HEK293 (cell line): Measurements from ENCODE around the gene ASL.

Experiments used
- SETDB1 ChIP-seq: IDR thresholded peaks from one replicate; pipeline ENCODE4 v1.6.1; 2017; ENCODE audit warnings: mild to moderate bottlenecking, low read length, moderate library complexity, mixed read lengths; ENCODE audit not compliant: insufficient read length
- YY1 ChIP-seq: fragments of 450-650 bp; formaldehyde crosslinking; IDR thresholded peaks from 2 replicates; pipeline ENCODE4 v1.5.1; 2018; ENCODE audit warnings: missing biosample characterization, missing genetic modification characterization
- ZBTB17 ChIP-seq: fragments of 450-650 bp; formaldehyde crosslinking; IDR thresholded peaks from 2 replicates; pipeline ENCODE4 v1.5.1; 2016; ENCODE audit warnings: missing biosample characterization, missing genetic modification characterization
- ZNF660 ChIP-seq: fragments of 450-650 bp; IDR thresholded peaks from 2 replicates; pipeline ENCODE4 v1.5.1; 2018; ENCODE audit warnings: missing biosample characterization, mild to moderate bottlenecking, missing genetic modification characterization
- ZNF777 ChIP-seq: fragments of 450-650 bp; formaldehyde crosslinking; IDR thresholded peaks from 2 replicates; pipeline ENCODE4 v1.5.1; 2017; ENCODE audit warnings: missing biosample characterization, missing genetic modification characterization, borderline replicate concordance
- TF ChIP-seq, protein P1 (sequence below): fragments of 450-650 bp; formaldehyde crosslinking; IDR thresholded peaks from 2 replicates; pipeline ENCODE4 v1.5.1; 2016; ENCODE audit warnings: missing biosample characterization, missing genetic modification characterization
- TF ChIP-seq, protein P2 (sequence below): fragments of 450-650 bp; formaldehyde crosslinking; IDR thresholded peaks from 2 replicates; pipeline ENCODE4 v1.5.1; 2016; ENCODE audit warnings: missing biosample characterization, missing genetic modification characterization
- TF ChIP-seq, protein P3 (sequence below): fragments of 450-650 bp; formaldehyde crosslinking; IDR thresholded peaks from 2 replicates; pipeline ENCODE4 v1.5.1; 2016; ENCODE audit warnings: missing biosample characterization, missing genetic modification characterization
- TF ChIP-seq, protein P4 (sequence below): fragments of 450-650 bp; formaldehyde crosslinking; IDR thresholded peaks from 2 replicates; pipeline ENCODE4 v1.5.1; 2016; ENCODE audit warnings: missing biosample characterization, missing genetic modification characterization

DNA sequence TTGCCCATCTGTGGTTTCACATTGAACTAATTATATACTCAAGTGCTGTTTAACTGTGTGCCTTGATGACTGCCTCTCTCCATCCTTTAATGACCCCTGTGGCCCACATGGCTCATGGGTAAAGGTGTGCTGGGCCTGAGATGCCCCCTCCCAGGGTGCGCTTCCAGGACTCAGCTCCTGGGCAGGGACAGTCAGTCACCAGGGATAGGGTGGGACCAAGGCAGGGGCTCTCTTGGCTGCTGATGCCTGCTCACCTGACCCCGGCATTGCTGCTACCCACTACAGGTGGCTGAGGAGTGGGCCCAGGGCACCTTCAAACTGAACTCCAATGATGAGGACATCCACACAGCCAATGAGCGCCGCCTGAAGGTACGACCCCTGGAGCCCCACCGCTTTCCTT lies 6.5 kb downstream of the ASL start:
- TF ChIP-seq, protein P1, sequence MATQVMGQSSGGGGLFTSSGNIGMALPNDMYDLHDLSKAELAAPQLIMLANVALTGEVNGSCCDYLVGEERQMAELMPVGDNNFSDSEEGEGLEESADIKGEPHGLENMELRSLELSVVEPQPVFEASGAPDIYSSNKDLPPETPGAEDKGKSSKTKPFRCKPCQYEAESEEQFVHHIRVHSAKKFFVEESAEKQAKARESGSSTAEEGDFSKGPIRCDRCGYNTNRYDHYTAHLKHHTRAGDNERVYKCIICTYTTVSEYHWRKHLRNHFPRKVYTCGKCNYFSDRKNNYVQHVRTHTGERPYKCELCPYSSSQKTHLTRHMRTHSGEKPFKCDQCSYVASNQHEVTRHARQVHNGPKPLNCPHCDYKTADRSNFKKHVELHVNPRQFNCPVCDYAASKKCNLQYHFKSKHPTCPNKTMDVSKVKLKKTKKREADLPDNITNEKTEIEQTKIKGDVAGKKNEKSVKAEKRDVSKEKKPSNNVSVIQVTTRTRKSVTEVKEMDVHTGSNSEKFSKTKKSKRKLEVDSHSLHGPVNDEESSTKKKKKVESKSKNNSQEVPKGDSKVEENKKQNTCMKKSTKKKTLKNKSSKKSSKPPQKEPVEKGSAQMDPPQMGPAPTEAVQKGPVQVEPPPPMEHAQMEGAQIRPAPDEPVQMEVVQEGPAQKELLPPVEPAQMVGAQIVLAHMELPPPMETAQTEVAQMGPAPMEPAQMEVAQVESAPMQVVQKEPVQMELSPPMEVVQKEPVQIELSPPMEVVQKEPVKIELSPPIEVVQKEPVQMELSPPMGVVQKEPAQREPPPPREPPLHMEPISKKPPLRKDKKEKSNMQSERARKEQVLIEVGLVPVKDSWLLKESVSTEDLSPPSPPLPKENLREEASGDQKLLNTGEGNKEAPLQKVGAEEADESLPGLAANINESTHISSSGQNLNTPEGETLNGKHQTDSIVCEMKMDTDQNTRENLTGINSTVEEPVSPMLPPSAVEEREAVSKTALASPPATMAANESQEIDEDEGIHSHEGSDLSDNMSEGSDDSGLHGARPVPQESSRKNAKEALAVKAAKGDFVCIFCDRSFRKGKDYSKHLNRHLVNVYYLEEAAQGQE (tag by site-specific recombination): no peak
- TF ChIP-seq, protein P2, sequence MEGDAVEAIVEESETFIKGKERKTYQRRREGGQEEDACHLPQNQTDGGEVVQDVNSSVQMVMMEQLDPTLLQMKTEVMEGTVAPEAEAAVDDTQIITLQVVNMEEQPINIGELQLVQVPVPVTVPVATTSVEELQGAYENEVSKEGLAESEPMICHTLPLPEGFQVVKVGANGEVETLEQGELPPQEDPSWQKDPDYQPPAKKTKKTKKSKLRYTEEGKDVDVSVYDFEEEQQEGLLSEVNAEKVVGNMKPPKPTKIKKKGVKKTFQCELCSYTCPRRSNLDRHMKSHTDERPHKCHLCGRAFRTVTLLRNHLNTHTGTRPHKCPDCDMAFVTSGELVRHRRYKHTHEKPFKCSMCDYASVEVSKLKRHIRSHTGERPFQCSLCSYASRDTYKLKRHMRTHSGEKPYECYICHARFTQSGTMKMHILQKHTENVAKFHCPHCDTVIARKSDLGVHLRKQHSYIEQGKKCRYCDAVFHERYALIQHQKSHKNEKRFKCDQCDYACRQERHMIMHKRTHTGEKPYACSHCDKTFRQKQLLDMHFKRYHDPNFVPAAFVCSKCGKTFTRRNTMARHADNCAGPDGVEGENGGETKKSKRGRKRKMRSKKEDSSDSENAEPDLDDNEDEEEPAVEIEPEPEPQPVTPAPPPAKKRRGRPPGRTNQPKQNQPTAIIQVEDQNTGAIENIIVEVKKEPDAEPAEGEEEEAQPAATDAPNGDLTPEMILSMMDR (tag by site-specific recombination): no peak
- TF ChIP-seq ZNF660 (no peak), YY1 (tag by site-specific recombination) (no peak), SETDB1 (no peak), ZBTB17 (tag by site-specific recombination) (no peak), ZNF777 (tag by site-specific recombination) (no peak)
- TF ChIP-seq, protein P3, sequence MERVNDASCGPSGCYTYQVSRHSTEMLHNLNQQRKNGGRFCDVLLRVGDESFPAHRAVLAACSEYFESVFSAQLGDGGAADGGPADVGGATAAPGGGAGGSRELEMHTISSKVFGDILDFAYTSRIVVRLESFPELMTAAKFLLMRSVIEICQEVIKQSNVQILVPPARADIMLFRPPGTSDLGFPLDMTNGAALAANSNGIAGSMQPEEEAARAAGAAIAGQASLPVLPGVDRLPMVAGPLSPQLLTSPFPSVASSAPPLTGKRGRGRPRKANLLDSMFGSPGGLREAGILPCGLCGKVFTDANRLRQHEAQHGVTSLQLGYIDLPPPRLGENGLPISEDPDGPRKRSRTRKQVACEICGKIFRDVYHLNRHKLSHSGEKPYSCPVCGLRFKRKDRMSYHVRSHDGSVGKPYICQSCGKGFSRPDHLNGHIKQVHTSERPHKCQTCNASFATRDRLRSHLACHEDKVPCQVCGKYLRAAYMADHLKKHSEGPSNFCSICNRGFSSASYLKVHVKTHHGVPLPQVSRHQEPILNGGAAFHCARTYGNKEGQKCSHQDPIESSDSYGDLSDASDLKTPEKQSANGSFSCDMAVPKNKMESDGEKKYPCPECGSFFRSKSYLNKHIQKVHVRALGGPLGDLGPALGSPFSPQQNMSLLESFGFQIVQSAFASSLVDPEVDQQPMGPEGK: no peak
- TF ChIP-seq, protein P4, sequence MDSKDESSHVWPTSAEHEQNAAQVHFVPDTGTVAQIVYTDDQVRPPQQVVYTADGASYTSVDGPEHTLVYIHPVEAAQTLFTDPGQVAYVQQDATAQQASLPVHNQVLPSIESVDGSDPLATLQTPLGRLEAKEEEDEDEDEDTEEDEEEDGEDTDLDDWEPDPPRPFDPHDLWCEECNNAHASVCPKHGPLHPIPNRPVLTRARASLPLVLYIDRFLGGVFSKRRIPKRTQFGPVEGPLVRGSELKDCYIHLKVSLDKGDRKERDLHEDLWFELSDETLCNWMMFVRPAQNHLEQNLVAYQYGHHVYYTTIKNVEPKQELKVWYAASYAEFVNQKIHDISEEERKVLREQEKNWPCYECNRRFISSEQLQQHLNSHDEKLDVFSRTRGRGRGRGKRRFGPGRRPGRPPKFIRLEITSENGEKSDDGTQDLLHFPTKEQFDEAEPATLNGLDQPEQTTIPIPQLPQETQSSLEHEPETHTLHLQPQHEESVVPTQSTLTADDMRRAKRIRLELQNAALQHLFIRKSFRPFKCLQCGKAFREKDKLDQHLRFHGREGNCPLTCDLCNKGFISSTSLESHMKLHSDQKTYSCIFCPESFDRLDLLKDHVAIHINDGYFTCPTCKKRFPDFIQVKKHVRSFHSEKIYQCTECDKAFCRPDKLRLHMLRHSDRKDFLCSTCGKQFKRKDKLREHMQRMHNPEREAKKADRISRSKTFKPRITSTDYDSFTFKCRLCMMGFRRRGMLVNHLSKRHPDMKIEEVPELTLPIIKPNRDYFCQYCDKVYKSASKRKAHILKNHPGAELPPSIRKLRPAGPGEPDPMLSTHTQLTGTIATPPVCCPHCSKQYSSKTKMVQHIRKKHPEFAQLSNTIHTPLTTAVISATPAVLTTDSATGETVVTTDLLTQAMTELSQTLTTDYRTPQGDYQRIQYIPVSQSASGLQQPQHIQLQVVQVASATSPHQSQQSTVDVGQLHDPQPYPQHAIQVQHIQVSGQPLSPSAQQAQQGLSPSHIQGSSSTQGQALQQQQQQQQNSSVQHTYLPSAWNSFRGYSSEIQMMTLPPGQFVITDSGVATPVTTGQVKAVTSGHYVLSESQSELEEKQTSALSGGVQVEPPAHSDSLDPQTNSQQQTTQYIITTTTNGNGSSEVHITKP (tag by site-specific recombination): no peak
